CD4-positive, CD25-positive, alpha-beta regulatory T cell (primary cell): ENCODE data around the gene KCNG4. TPM values are rescaled to one million over a fixed set of nuclear protein-coding genes. Genes with fewer than 3 reads are reported as not detected.

Experiments used
- ATAC-seq, 2 donors: fragments of 150-1000 bp; cut with Tn5 transposase; one replicate each; pipeline ENCODE4 v1.10.0; 2021; ENCODE audit warnings: low read depth in 2 of 2, moderate number of reproducible peaks in 2 of 2, moderate library complexity in 1 of 2
- DNase-seq, 3 donors: peaks; one replicate each; pipeline versions ENCODE4 v3.0.0 to v3.0.0-alpha.2; 2012 to 2022; ENCODE audit warnings: mixed read lengths in 1 of 3
- H3K27ac ChIP-seq: one replicate; pipeline ENCODE4 v1.7.0; 2013; ENCODE audit warnings: mild to moderate bottlenecking, low read length; ENCODE audit not compliant: insufficient read depth, poor library complexity, severe bottlenecking
- H3K27me3 ChIP-seq: one replicate; pipeline ENCODE4 v1.7.0; 2013; ENCODE audit warnings: low read length; ENCODE audit not compliant: control insufficient read depth, insufficient read depth
- H3K36me3 ChIP-seq: one replicate; pipeline ENCODE4 v1.7.0; 2013; ENCODE audit warnings: mild to moderate bottlenecking, low read length, moderate library complexity; ENCODE audit not compliant: control insufficient read depth, insufficient read depth
- H3K4me1 ChIP-seq: 2 replicates; pipeline ENCODE4 v1.7.0; 2013; ENCODE audit warnings: mild to moderate bottlenecking, low read length; ENCODE audit not compliant: insufficient read depth, control insufficient read depth, poor library complexity, severe bottlenecking
- H3K4me3 ChIP-seq: one replicate; pipeline ENCODE4 v1.7.0; 2013; ENCODE audit warnings: low read depth, mild to moderate bottlenecking, low read length, moderate library complexity
- H3K9me3 ChIP-seq, 2 experiments: 1 replicate in 1 of 2; 2 replicates in 1 of 2; pipeline ENCODE4 v1.7.0; 2013; ENCODE audit warnings: low read length in 2 of 2, mild to moderate bottlenecking in 1 of 2, moderate library complexity in 1 of 2; ENCODE audit not compliant: control insufficient read depth in 2 of 2
- H3K27ac Mint-ChIP-seq, 3 donors: one replicate each; pipeline ENCODE4 v1.8.0; 2020 to 2022; ENCODE audit warnings: mild to moderate bottlenecking in 3 of 3, mixed read lengths in 3 of 3, moderate library complexity in 2 of 3
- H3K27me3 Mint-ChIP-seq: one replicate; pipeline ENCODE4 v1.8.0; 2022; ENCODE audit warnings: mild to moderate bottlenecking, mixed read lengths
- H3K36me3 Mint-ChIP-seq: one replicate; pipeline ENCODE4 v1.8.0; 2020; ENCODE audit warnings: mixed read lengths
- H3K4me1 Mint-ChIP-seq, 4 donors: one replicate each; pipeline ENCODE4 v1.8.0; 2020 to 2022; ENCODE audit warnings: mixed read lengths in 4 of 4, mild to moderate bottlenecking in 1 of 4
- H3K4me3 Mint-ChIP-seq, 4 donors: one replicate each; pipeline ENCODE4 v1.8.0; 2020 to 2022; ENCODE audit warnings: mild to moderate bottlenecking in 4 of 4, mixed read lengths in 4 of 4, moderate library complexity in 3 of 4
- H3K9me3 Mint-ChIP-seq, 7 donors: one replicate each; pipeline ENCODE4 v1.8.0; 2020 to 2022; ENCODE audit warnings: mixed read lengths in 7 of 7, mild to moderate bottlenecking in 3 of 7, moderate library complexity in 2 of 7
- polyA plus RNA-seq, 4 donors: library from polyadenylated mRNA; unstranded; fragments of 300-500 nt; fragmentation: Illumina TruSeq; gene quantifications; one replicate each; pipeline ENCODE4 v1.2.3, GENCODE V29; 2021
- total RNA-seq: library from RNA; stranded (reverse); gene quantifications from one replicate; pipeline ENCODE4 v1.2.3, GENCODE V29; 2022

KCNG4 gene
- total and polyA plus RNA-seq, 5 donors from 2014 or later: not detected

- Histone ChIP-seq H3K27me3 (no peaks in the 10 kb centered on the region), H3K9me3 (no peaks in the 10 kb centered on the region), H3K36me3 (no peaks in the 10 kb centered on the region), H3K27ac (no peak overlapping the region), H3K4me3 (no peak overlapping the region), H3K4me1 (no peaks in the 10 kb centered on the region)
- Mint-ChIP-seq H3K9me3 (peaks cover 0 to 2% (median 0%) of the 10 kb centered on the region in 7 donors), H3K36me3 (no peaks in the 10 kb centered on the region), H3K27ac (no peak overlapping the region), H3K4me3 (no peak overlapping the region), H3K27me3 (peaks cover 4% of the 10 kb centered on the region), H3K4me1 (no peaks in the 10 kb centered on the region)
- ATAC-seq: no peak
- no peak for DNase-seq
Observed at GRCh38 chr16:84247844-84248243, 8.0 kb upstream of the KCNG4 start.

- no peak overlapping the region for H3K27ac Mint-ChIP-seq
- DNase-seq (no peak), ATAC-seq (no peak)
- Histone ChIP-seq H3K36me3 (no peaks in the 10 kb centered on the region), H3K27me3 (peaks cover 2% of the 10 kb centered on the region), H3K4me1 (no peaks in the 10 kb centered on the region), H3K9me3 (no peaks in the 10 kb centered on the region), H3K4me3 (no peak overlapping the region), H3K27ac (no peak overlapping the region)
- H3K27me3 Mint-ChIP-seq: peaks cover 4% of the 10 kb centered on the region
- H3K36me3 Mint-ChIP-seq: no peaks in the 10 kb centered on the region
- peaks cover 0 to 2% (median 0%) of the 10 kb centered on the region in 7 donors for H3K9me3 Mint-ChIP-seq
- no peak overlapping the region for H3K4me3 Mint-ChIP-seq
- H3K4me1 Mint-ChIP-seq: no peaks in the 10 kb centered on the region
Observed at GRCh38 chr16:84247331-84247730, 7.5 kb upstream of the KCNG4 start.

GRCh38 chr16:84246679-84247077 lies 6.9 kb upstream of the KCNG4 start:
- H3K36me3 ChIP-seq: no peaks in the 10 kb centered on the region
- Mint-ChIP-seq H3K27ac (no peak overlapping the region), H3K4me1 (no peaks in the 10 kb centered on the region), H3K36me3 (no peaks in the 10 kb centered on the region), H3K27me3 (peaks cover 6% of the 10 kb centered on the region), H3K4me3 (no peak overlapping the region), H3K9me3 (peaks cover 0 to 3% (median 0%) of the 10 kb centered on the region in 7 donors)
- H3K4me3 ChIP-seq: no peak overlapping the region
- H3K27ac ChIP-seq: no peak overlapping the region
- H3K4me1 ChIP-seq: no peaks in the 10 kb centered on the region
- ATAC-seq: no peak
- no peak for DNase-seq
- H3K27me3 ChIP-seq: peaks cover 2% of the 10 kb centered on the region
- H3K9me3 ChIP-seq: no peaks in the 10 kb centered on the region

- DNase-seq (no peak), ATAC-seq (no peak)
- no peaks in the 10 kb centered on the region for H3K9me3 ChIP-seq
- Mint-ChIP-seq H3K4me3 (no peak overlapping the region), H3K27me3 (peaks cover 11% of the 10 kb centered on the region), H3K9me3 (peaks cover 0 to 3% (median 0%) of the 10 kb centered on the region in 7 donors), H3K4me1 (no peaks in the 10 kb centered on the region), H3K27ac (no peak overlapping the region), H3K36me3 (no peaks in the 10 kb centered on the region)
- no peaks in the 10 kb centered on the region for H3K36me3 ChIP-seq
- H3K27ac ChIP-seq: no peak overlapping the region
- H3K4me1 ChIP-seq: no peaks in the 10 kb centered on the region
- H3K27me3 ChIP-seq: peaks cover 2% of the 10 kb centered on the region
- H3K4me3 ChIP-seq: no peak overlapping the region
Observed at GRCh38 chr16:84245956-84246678, 6.3 kb upstream of the KCNG4 start.

- H3K27ac ChIP-seq: no peak overlapping the region
- no peaks in the 10 kb centered on the region for H3K36me3 ChIP-seq
- H3K9me3 ChIP-seq: no peaks in the 10 kb centered on the region
- DNase-seq: no peak
- Mint-ChIP-seq H3K9me3 (peaks cover 0 to 3% (median 0%) of the 10 kb centered on the region in 7 donors), H3K4me1 (no peaks in the 10 kb centered on the region), H3K4me3 (no peak overlapping the region), H3K36me3 (no peaks in the 10 kb centered on the region), H3K27ac (no peak overlapping the region), H3K27me3 (peaks cover 17% of the 10 kb centered on the region)
- H3K4me3 ChIP-seq: no peak overlapping the region
- H3K27me3 ChIP-seq: peaks cover 2% of the 10 kb centered on the region
- no peaks in the 10 kb centered on the region for H3K4me1 ChIP-seq
- no peak for ATAC-seq
Observed at GRCh38 chr16:84244728-84245127, 4.9 kb upstream of the KCNG4 start.

GRCh38 chr16:84243732-84244131 lies 3.9 kb upstream of the KCNG4 start:
- no peaks in the 10 kb centered on the region for H3K9me3 ChIP-seq
- H3K36me3 Mint-ChIP-seq: no peaks in the 10 kb centered on the region

DNA sequence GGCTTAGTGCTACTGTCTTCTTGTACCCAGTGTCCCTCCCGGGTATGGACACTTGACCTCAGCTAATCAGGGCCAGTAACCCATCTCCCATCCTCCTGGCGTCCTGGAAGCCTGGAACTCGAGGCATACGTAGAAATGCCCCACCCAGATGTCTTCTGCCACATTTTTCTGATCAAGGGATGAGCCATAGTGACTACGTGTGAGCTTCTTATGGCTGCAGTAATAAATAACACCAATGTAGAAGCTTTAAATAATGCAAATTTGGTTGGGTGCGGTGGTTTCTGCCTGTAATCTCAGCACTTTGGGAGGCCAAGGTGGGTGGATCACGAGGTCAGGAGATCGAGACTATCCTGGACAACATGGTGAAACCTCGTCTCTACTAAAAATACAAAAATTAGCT lies 3.0 kb upstream of the KCNG4 start:
- H3K27ac ChIP-seq: no peak overlapping the region
- Mint-ChIP-seq H3K9me3 (peaks cover 0 to 3% (median 0%) of the 10 kb centered on the region in 7 donors), H3K27me3 (peaks cover 14% of the 10 kb centered on the region), H3K4me1 (no peaks in the 10 kb centered on the region), H3K27ac (peak overlapping the region in 1 of 3 donors; percentile 69), H3K4me3 (no peak overlapping the region), H3K36me3 (no peaks in the 10 kb centered on the region)
- H3K4me3 ChIP-seq: no peak overlapping the region
- ATAC-seq (no peak), DNase-seq (no peak)
- no peaks in the 10 kb centered on the region for H3K4me1 ChIP-seq
- H3K27me3 ChIP-seq: peaks cover 2% of the 10 kb centered on the region
- H3K36me3 ChIP-seq: no peaks in the 10 kb centered on the region
- H3K9me3 ChIP-seq: no peaks in the 10 kb centered on the region

More at GRCh38 chr16:84243732-84244131, 3.9 kb upstream of the KCNG4 start:
- peaks cover 2% of the 10 kb centered on the region for H3K27me3 ChIP-seq
- H3K27me3 Mint-ChIP-seq: peaks cover 13% of the 10 kb centered on the region
- no peak overlapping the region for H3K4me3 ChIP-seq
- H3K9me3 Mint-ChIP-seq: peaks cover 0 to 3% (median 0%) of the 10 kb centered on the region in 7 donors
- no peak overlapping the region for H3K27ac Mint-ChIP-seq
- no peak for ATAC-seq
- H3K4me1 ChIP-seq: no peaks in the 10 kb centered on the region
- no peak for DNase-seq
- no peak overlapping the region for H3K27ac ChIP-seq
- H3K4me3 Mint-ChIP-seq: no peak overlapping the region
- H3K4me1 Mint-ChIP-seq: no peaks in the 10 kb centered on the region
- H3K36me3 ChIP-seq: no peaks in the 10 kb centered on the region

DNA sequence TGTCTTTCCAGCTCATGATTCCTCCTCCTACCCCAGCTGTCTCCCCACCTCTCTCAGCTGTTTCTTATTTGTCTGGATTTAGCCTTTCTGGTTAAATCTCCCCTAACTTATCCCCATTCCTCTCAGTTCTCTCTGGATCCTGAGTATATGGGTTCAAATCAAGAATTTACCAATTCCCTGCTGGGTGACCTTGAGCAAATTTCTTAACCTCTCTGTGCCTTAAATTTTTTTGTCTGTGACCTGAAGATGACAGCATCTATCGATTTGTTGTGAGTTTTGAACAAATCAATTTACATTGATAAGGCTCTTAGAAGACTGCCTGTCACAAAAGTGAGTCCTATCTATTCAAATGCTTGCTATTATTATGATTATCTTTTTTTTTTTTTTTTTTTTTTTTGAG lies 2.0 kb upstream of the KCNG4 start:
- H3K4me3 Mint-ChIP-seq: no peak overlapping the region
- Histone ChIP-seq H3K27ac (no peak overlapping the region), H3K9me3 (no peaks in the 10 kb centered on the region), H3K36me3 (no peaks in the 10 kb centered on the region), H3K4me3 (no peak overlapping the region), H3K4me1 (no peaks in the 10 kb centered on the region), H3K27me3 (peaks cover 2% of the 10 kb centered on the region)
- peaks cover 0 to 5% (median 0%) of the 10 kb centered on the region in 7 donors for H3K9me3 Mint-ChIP-seq
- no peak for DNase-seq
- H3K36me3 Mint-ChIP-seq: no peaks in the 10 kb centered on the region
- no peak for ATAC-seq
- H3K27ac Mint-ChIP-seq: peak overlapping the region in 1 of 3 donors; percentile 14
- no peaks in the 10 kb centered on the region for H3K4me1 Mint-ChIP-seq
- peaks cover 18% of the 10 kb centered on the region for H3K27me3 Mint-ChIP-seq
